GOT3 (cell line): ENCODE results near the gene ARHGEF40.

ENCODE experiments used
- DNase-seq: peaks from one replicate; lab custom pipeline; 2025; ENCODE audit warnings: mixed read lengths; lab: John Stamatoyannopoulos, UW

ARHGEF40 gene

DNA sequence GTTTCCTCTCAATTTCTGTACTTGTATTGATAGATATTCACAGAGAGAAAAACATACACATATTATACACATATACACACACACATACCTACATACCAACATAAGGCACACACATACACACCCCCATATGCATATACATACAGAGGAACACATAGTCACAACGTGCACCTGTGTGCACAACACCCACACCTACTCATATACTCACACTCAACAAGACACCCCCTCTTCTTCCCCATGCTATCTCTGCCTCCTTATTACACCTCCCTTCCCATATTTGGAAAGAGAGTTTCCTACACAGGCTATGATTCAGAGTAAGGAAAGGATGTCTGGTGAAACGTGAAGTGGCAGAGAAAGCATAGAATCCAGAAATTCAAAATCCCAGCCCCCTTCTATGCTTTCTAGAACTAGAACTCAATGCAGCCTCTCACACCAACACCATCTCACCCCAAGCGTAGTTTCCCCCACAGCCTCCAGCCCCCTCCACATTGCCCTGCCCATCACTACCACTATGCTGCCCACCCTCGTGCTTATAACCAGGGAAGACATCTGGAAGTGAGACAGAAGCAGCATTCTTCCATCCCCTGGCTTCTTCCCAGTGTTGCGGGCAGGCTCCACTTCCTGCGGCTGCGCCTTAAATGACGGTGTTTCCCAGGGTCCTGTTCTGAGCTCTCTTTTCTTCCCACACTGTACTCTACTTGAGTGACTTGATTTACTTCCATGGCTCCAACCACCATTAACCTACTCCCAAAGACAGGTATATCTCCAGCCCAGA is 10.1 kb upstream of the ARHGEF40 start:
- no peak for DNase-seq

DNA sequence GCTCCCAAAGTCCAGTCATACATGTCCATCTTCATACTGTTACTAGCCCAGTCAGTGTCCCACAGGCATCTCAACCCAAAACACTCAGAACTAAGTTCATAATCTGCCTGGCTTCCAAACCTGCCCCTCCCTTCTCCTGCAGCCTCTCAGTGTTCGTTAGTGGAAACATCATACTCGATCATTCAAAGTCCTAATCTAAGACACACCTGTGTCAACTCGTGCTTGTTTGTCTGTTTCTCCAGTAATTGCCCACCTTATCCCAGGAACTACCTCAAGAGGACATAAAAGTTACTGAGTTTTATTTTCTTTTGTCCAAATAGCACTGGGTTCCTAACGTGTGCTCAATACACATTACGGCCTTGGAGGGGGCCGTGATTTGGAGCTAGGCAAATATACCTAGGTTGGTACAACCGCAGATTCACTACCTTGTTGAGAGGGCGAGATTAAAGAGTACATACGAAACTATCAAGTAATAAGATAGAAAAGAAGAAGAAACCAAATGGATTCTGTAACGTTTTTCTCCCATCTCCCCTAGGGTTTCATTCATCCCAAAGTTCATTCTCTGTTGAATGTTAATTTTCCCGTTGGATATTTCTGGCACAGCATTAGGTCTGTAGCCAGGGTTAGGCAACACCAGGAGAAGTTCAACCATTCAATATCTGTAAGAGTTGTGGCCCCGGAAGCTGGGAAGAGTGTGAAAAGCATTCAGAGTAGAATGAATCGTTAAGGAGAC is 9.3 kb upstream of the ARHGEF40 start:
- no peak for DNase-seq

- no peak for DNase-seq
These were observed 8.8 kb upstream of the ARHGEF40 start for GRCh38 chr14:21061347-21061668.

DNA sequence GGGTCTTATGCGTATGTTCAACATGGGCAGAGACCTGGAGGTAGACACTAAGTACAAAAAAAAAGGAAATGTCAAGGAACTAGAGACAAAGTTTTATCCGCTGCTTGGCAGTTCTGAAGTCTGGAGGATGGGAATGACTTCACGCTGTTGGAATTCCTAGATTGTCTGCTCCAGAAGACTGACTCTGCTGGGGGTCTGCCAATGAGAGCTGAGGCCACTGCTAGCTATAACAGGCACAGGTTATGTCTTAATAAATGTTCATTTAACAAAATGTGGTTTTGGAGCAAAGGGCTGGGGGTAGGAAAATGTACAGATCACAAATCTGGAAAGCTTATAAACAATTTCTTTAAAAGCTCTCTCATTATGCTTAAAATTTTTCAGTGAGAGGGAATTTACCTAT is 6.6 kb upstream of the ARHGEF40 start:
- no peak for DNase-seq

DNA sequence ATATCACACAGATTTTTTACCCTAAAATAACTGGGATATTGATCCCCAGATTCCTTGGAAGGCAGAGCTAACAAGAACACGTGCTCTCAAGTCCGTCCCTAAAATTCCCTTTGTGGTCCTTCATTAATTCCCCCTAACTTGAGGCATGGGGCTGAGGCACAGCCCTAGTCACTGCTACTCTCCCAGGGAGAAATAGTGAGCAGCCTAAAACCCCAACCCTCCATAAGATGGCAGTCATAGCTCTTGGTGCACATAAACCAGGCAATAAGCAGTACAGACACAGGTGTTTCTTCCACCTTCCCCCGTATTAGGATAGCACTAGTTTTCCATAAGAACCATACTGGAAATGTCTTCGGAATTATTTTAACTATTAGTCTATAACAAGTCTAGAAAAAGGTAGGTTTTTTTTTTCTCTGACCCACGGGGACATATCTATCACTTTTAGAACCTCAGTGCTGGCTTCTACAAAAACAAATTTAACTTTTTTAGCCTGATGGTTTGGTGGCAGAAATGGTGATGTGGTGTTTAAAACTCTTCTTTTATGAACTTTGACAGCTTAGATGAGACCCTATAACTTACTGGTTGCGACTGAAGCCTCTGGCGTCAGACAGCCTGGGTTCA is 3.1 kb upstream of the ARHGEF40 start:
- no peak for DNase-seq

DNA sequence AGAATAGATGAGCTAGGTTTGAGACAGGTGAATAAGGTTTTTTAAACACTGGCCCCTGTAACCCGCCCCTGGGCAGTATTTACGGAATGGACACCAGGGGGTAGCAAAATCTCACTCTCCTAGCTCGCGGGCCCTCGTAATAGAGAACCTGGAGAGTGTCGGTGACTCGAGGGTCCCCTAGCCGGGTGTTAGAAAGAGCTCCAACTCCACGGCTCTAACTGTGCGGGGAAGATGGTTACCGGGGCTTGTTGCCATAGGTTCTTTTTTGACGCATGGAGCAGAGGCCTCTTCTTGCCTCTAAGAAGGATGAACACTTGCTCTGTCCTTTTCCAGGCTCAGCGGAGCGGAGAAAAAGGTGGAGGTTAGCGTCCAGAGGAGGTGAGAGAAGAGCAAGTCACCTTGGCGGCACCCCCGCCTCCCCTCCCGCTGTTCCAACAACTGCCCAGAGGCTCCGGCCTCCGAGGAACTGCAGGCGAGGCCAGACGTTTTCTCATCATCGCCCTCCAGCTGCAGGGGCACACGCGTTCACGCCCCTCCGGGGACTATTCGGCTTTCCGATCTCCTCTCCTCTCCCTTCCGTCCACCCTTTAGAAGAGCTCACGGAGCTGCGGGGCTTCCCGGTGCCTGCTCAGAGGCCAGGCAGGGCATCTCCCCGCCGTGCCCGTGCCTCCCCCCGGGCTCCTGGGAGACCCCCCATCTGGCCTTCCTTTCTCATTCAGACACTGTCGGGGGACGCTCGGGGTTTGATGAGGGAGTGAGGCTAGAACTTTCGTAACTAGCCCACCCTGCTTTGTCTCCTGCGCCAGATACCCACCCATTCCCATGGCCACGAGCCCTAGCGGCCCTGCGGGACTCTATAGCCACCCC is 1.4 kb upstream of the ARHGEF40 start:
- DNase-seq: no peak

- no peak for DNase-seq
These were observed 569 bp upstream of the ARHGEF40 start for GRCh38 chr14:21069388-21070082.

DNA sequence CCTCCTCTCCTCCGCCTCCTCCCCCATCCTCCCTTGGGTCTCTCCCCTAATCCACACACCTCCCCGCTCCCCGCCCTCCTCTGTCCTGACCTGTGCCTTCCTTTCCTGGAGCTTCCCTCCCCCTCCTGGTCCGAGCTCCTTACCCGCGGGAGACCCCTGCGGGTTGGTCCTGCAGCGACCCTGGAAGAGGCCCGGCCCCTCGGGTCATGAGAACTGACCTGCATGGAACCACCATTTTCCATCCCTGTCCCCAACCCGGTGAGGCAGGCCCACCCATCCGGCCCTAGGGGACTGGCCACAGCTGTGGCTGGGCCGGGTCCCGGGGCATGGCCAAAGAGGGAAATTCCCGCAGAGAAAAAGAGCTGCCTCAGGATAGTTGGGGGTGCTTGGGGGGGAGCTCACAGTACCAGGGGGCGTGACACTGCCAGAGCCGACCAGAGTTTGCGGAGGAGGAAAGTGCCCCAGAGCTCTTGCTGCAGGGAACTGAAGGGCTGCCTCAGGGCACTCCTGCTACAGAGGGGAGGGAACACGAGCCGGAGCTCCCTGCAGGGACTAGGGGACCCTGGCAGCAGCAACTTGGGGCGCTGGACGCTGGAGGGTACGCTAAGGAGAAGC is 613 bp downstream of the ARHGEF40 start:
- DNase-seq: no peak

DNA sequence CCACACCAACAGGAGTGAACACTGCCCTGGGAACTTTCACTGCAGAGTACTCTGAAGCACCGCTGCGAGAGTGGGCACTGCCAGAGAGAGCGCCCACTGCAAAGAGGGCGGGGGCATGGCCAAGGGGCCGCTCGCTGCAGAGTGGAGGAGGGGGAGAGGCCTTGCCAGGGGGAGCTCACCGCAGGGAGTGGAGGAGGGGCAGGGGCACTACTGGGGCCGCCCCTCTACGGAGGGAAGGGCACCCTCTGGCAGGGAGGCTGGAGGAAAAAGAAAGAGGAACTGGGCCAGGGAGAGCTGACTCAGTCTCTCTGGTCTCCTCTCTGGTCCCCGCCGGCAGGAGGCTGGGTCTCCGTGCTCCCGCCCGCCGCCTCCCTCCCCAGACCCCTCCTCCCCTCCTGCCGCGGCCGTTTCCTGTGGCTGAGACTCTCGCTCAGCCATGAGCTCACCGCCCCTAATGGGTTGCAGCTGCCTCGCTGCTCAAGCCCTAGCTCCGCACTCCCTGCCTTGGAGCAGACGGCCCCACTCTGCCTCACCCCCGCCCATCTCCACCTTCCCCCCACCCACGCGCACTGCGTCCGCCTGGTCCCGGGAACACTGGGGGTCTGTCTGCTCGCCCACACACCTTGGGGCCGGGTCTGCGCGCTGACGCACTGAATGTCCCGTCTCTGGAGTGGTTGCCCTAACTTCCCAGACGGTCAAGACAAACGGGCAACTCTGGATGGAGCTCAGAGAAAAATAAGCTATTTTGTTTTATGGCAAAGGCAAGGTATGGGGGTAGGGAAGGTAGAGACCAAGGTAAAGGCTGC is 1.3 kb downstream of the ARHGEF40 start:
- DNase-seq: no peak

DNA sequence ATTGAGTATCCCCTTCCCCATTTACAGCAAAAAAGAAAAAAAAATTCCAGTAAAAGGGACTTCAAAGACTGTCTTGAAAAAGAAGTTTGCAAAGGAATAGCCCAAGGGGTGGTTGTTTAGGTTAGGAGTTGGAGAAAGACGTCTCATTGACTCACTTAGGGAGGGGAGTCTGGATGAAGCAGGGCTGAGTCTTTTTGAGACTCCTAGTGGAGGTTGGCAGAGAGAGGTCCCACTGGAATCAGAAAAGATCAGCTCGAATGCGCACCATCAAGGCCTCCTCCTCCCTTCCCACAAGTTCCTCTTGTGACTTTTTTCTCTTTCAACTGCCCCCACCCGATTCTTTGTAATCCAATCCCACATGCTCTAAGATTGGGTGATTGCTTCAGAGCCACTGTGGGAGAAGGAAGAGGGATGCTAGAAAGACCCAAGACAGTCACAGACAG is 1.9 kb downstream of the ARHGEF40 start:
- no peak for DNase-seq

DNA sequence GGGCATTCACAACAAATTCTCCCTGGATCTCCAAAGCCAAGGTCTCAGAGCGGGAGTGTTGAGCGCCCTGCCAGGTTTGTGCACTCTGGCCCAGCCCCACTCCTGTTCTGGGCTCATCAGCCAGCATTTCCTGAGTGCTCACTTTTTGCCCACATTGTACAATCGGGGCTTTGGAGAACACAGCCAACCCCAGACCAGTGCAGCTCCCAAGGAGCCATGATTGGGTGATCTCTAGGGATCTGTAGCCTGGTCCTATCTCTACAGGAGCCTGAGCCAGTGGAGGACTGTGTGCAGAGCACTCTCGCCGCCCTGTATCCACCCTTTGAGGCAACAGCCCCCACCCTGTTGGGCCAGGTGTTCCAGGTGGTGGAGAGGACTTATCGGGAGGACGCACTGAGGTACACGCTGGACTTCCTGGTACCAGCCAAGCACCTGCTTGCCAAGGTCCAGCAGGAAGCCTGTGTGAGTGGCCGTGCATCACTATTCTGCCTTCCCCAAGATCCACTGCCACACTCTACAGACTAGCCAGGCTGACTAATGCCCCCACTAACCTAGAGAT is 2.8 kb downstream of the ARHGEF40 start:
- no peak for DNase-seq

GRCh38 chr14:21073921-21074320 is 3.8 kb downstream of the ARHGEF40 start:
- DNase-seq: no peak

GRCh38 chr14:21074398-21075272 is 4.5 kb downstream of the ARHGEF40 start:
- DNase-seq: no peak

- DNase-seq: no peak
These were observed 5.8 kb downstream of the ARHGEF40 start for GRCh38 chr14:21075719-21076437.

- DNase-seq: no peak
These were observed 7.6 kb downstream of the ARHGEF40 start for GRCh38 chr14:21077672-21078071.

DNA sequence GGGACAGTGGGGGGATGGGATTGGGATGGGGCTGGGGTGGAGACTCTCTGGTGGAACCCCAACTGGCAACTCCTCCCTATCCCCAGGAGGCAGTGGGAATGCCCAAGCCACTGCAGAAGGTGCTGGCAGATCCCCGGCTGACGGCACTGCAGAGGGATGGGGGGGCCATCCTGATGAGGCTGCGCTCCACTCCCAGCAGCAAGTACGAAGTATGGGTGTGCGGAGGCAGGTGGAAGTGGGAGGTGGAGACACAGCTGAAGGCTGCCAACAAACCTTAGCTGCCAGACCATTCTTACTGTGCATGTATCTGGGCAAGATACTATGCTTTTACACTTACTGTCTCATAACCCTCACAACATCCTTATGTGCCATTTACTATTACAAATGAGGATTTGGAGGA is 8.2 kb downstream of the ARHGEF40 start:
- DNase-seq: no peak

DNA sequence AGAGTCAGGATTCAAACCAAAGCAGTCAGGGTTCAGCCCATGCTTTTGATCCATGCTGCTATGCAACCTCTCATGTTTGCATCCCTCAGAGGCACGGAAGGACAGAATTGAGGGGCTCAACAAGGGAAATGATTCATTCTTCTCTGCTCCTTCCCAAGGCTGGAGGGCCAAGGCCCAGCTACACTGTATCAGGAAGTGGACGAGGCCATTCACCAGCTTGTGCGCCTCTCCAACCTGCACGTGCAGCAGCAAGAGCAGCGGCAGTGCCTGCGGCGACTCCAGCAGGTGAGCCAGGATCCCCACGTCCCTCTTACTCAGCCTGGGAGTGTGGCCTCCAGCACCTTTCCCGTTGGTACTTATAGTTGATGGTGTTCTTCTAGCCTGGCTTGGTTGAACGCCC is 8.6 kb downstream of the ARHGEF40 start:
- no peak for DNase-seq

- no peak for DNase-seq
These were observed 11.5 kb downstream of the ARHGEF40 start for GRCh38 chr14:21081521-21082142.
